Brain microvascular endothelial cell (primary cell): Measurements from ENCODE around the gene HDAC1.
A peak's percentile ranks its signal among the peaks of the same experiment; 100 is the strongest.

Experiments
- DNase-seq: peaks from one replicate; pipeline ENCODE4 v3.0.0-alpha.2; 2020
- H3K27ac ChIP-seq: fragments of 250-450 bp; sonication (Bioruptor Pico); 2 replicates; pipeline ENCODE4 v1.5.1; 2020; ENCODE audit warnings: mild to moderate bottlenecking, moderate library complexity
- H3K27me3 ChIP-seq: fragments of 250-450 bp; sonication (Bioruptor Pico); replicated peaks from 2 replicates; pipeline ENCODE4 v1.5.1; 2020; ENCODE audit warnings: mild to moderate bottlenecking
- H3K36me3 ChIP-seq: fragments of 250-450 bp; sonication (Bioruptor Pico); replicated peaks from 2 replicates; pipeline ENCODE4 v1.5.1; 2020; ENCODE audit warnings: mild to moderate bottlenecking
- H3K4me3 ChIP-seq: 2 replicates; pipeline ENCODE4 v1.5.1; 2011; ENCODE audit warnings: low read depth, mild to moderate bottlenecking, control low read depth, low read length, moderate library complexity
- CTCF ChIP-seq: IDR thresholded peaks from 2 replicates; pipeline ENCODE4 v1.5.1; 2011; ENCODE audit warnings: low read depth, mild to moderate bottlenecking, moderate library complexity, low read length, control low read depth, inconsistent platforms; ENCODE audit errors: missing control alignments
- in situ Hi-C: cut with HindIII; loops from 2 replicates; pipeline ENCODE4 v1.10.0; 2017; ENCODE audit warnings: low sequenced_read_pairs, low pct_ligation_motif_present

HDAC1 gene

GRCh38 chr1:32356478-32356877 is 64.6 kb downstream of the HDAC1 start:
- Histone ChIP-seq H3K4me3 (no peak overlapping the region), H3K27ac (no peak overlapping the region), H3K36me3 (no peaks in the 10 kb centered on the region), H3K27me3 (no peaks in the 10 kb centered on the region)
- no peak for DNase-seq
- in situ Hi-C loops, result no loop called here
- no peak for TF ChIP-seq CTCF

- Histone ChIP-seq H3K4me3 (no peak overlapping the region), H3K27ac (no peak overlapping the region), H3K27me3 (no peaks in the 10 kb centered on the region), H3K36me3 (no peaks in the 10 kb centered on the region)
- no peak for TF ChIP-seq CTCF
- in situ Hi-C loops, result no loop called here
- no peak for DNase-seq
Measured at GRCh38 chr1:32357614-32358013, 65.7 kb downstream of the HDAC1 start.

- Histone ChIP-seq H3K27me3 (no peaks in the 10 kb centered on the region), H3K27ac (no peak overlapping the region), H3K4me3 (no peak overlapping the region), H3K36me3 (peaks cover under 1% of the 10 kb centered on the region)
- in situ Hi-C loops, result no loop called here
- no peak for DNase-seq
- no peak for TF ChIP-seq CTCF
Measured at GRCh38 chr1:32358435-32358834, 66.6 kb downstream of the HDAC1 start.

GRCh38 chr1:32361308-32361673 is 69.4 kb downstream of the HDAC1 start:
- DNase-seq, result no peak
- H3K4me3 ChIP-seq, result no peak overlapping the region

GRCh38 chr1:32361674-32362473 is 70.0 kb downstream of the HDAC1 start:
- Histone ChIP-seq H3K27ac (no peak overlapping the region), H3K4me3 (peak overlapping the region; percentile 47), H3K27me3 (no peaks in the 10 kb centered on the region), H3K36me3 (peaks cover 21% of the 10 kb centered on the region)
- TF ChIP-seq CTCF, result peak; percentile 23
- in situ Hi-C loops, result no loop called here
- peak; percentile 20 for DNase-seq

More at GRCh38 chr1:32361308-32361673, 69.4 kb downstream of the HDAC1 start:
- TF ChIP-seq CTCF, result no peak
- in situ Hi-C loops, result no loop called here
- Histone ChIP-seq H3K27ac (no peak overlapping the region), H3K27me3 (no peaks in the 10 kb centered on the region), H3K36me3 (peaks cover 16% of the 10 kb centered on the region)
